ENCODE measurements around the gene DECR2. TPM values are rescaled to one million over a fixed set of nuclear protein-coding genes. Genes with fewer than 3 reads are reported as not detected.

DECR2 gene
- total and polyA plus RNA-seq, 10 of the 15 experiments (the other 5 are each of a cell fraction or from before 2014, with no cell fraction given) = 0.53 to 20.3 (median 6.0) TPM

GRCh38 chr16:381789-382717 is 19.6 kb upstream of the DECR2 start, which contains the start of gene PGAP6 (continued):
- TF ChIP-seq NKRF (conservative IDR thresholded peaks at IDR 0.05) (peak; percentile 69), ATF3 (IDR thresholded peaks at IDR 0.05; ENCODE audit: borderline replicate concordance, extremely low read depth, low read depth, low read length) (no peak), EGR1 (IDR thresholded peaks at IDR 0.05; ENCODE audit: borderline replicate concordance in 1 of 2, low read depth in 2 of 2, low read length in 2 of 2) (peak in 1 of 2 experiments; percentile 58; a peak in 1 of 3 replicates), TCF12 (IDR thresholded peaks at IDR 0.05; ENCODE audit: low read depth, low read length) (0 out of 2 replicates have a peak, but pooled peaks have one; percentile 3), CHD4 (IDR thresholded peaks at IDR 0.05) (no peak), EZH2 (IDR thresholded peaks at IDR 0.05; ENCODE audit: borderline replicate concordance, control insufficient read depth, low read depth, low read length) (no peak), BACH1 (IDR thresholded peaks at IDR 0.05; ENCODE audit: borderline replicate concordance) (peak; percentile 96), KLF5 (IDR thresholded peaks at IDR 0.05; ENCODE audit: partially characterized antibody) (no peak), SMARCA5 (IDR thresholded peaks at IDR 0.05) (peak; percentile 36; the same call in 1 of the 2 replicates), CHD1 (IDR thresholded peaks at IDR 0.05; ENCODE audit: low read depth, low read length) (0 out of 2 replicates have a peak, but pooled peaks have one; percentile 13), POLR2A (IDR thresholded peaks at IDR 0.05; ENCODE audit: low read depth, low read length) (peak; percentile 82), KDM1A (IDR thresholded peaks at IDR 0.05; ENCODE audit: borderline replicate concordance) (no peak), DPF2 (IDR thresholded peaks at IDR 0.05) (peak; percentile 69), ASH2L (IDR thresholded peaks at IDR 0.05; ENCODE audit: borderline replicate concordance, low read depth) (no peak), BHLHE40 (IDR thresholded peaks at IDR 0.05; ENCODE audit: borderline replicate concordance in 1 of 2, low read depth in 2 of 2, low read length in 1 of 2) (peak in 1 of 2 experiments; percentile 48; a peak in 2 of 4 replicates), ATF2 (IDR thresholded peaks at IDR 0.05; ENCODE audit: low read length) (no peak), PBX3 (IDR thresholded peaks at IDR 0.05; ENCODE audit: insufficient replicate concordance, low read depth, low read length) (no peak), NFXL1 (IDR thresholded peaks at IDR 0.05; ENCODE audit: borderline replicate concordance) (no peak), ZNF687 (IDR thresholded peaks at IDR 0.05) (no peak)

All from GM12878 (cell line).